Measurements from ENCODE around the gene CCP110. TPM values are rescaled to one million over a fixed set of nuclear protein-coding genes. Genes with fewer than 3 reads are reported as not detected.

The CCP110 gene
- total RNA-seq, 5 donors from 2014 or later (not counting 1 experiment from before 2014, with no cell fraction given), result 12.3 to 18.8 (median 17.1) TPM

DNA sequence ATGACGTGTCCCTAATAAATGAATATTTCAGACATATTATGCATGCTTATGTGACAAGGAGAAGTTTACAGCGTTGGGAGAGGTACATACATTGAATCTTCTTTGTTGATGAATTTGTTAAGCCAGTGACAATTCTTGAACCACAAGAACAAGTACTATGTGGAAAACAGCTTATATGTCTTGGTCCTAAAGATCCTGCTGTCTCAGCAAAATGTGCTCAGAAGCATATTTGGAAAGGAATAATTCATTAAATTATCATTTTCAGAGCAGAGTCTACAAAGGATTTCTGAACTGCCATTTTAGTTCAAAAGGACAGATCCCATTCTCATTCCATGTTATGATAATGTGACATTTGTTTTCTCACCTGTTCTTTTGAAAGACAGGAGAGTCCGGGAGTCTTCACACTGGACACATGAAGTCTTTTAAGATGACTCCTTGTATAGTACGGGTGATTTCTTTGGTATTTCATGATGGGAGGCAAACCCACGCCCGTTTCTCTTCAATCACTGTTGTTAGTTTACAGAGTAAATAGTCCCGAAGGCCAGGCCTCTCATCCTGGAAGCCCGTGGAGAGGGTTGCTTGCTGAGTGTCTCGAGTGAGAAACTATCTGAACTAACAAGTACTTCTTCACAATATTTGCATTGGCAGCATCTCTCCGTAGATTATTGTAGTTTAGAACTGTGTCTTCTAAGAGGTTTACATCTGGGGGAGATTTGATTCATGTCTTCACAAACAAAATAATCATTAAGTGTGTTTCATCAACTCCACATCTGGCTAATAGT, 58.5 kb downstream of the CCP110 start:
- H3K9me3 Mint-ChIP-seq, result no peaks in the 10 kb centered on the region
- ChIA-PET CTCF (interaction anchor here in 1 of 2 donors (0.6 kb wide), 1 partner anchor 23 kb away, joined by 3 read pairs; no protein-coding TSS in a partner anchor), POLR2A (no interaction called here)
- H3K4me3 Mint-ChIP-seq, result no peak overlapping the region
- Histone ChIP-seq H3K27ac (ENCODE audit: low read length) (no peak overlapping the region), H3K36me3 (ENCODE audit: control insufficient read depth in 2 of 2, extremely low read depth in 1 of 2, insufficient read depth in 1 of 2, low read length in 1 of 2) (peaks cover 4 to 63% of the 10 kb centered on the region in 2 donors), H3K9me3 (no peaks in the 10 kb centered on the region), H3K4me1 (ENCODE audit: control insufficient read depth in 1 of 2, extremely low read depth in 1 of 2, insufficient read depth in 2 of 2, low read length in 2 of 2) (no peaks in the 10 kb centered on the region), H3K27me3 (replicated peaks in 1 of 2; ENCODE audit: control insufficient read depth in 2 of 2, extremely low read depth in 1 of 2, insufficient read depth in 2 of 2, low read length in 1 of 2) (no peaks in the 10 kb centered on the region), H3K4me3 (ENCODE audit: control insufficient read depth in 1 of 2, extremely low read depth in 1 of 2, low read length in 1 of 2) (no peak overlapping the region)
- H3K27me3 Mint-ChIP-seq, result no peaks in the 10 kb centered on the region
- peaks cover 68% of the 10 kb centered on the region for H3K36me3 Mint-ChIP-seq
- H3K4me1 Mint-ChIP-seq, result peaks cover 0 to 4% (median 0%) of the 10 kb centered on the region in 3 donors
- no peak overlapping the region for H3K27ac Mint-ChIP-seq
- DNase-seq (no peak), ATAC-seq (replicated peaks in 1 of 4) (no peak)
- WGBS (ENCODE audit: insufficient coverage), result no CpG with 5 or more reads among the region's 10 CpGs

DNA sequence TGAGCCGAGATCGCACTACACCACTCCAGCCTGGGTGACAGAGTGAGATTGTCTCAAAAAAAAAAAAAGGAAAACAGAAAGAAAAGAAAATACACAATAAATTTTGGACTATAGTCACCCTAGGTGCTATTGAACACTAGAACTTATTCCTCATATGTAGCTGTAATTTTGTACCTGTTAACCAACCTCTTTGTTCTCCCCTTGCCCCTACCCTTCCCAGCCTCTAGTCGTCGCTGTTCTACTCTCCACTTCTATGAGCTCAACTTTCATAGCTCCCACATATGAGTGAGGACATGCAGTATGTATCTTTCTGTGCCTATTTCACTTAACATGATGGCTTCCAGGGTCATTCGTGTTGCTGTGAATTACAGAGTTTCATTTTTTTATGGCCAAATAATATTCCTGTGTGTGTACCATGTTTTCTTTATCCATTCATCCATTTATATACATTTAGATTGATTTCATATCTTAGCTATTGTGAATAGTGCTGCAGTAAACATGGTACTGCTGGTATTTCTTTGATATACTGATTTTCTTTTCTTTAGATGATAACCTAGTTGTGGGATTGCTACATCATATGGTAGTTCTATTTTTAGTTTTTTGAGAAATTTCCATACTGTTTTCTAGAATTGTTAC, 60.0 kb downstream of the CCP110 start:
- no peak overlapping the region for H3K4me3 Mint-ChIP-seq
- H3K36me3 Mint-ChIP-seq, result peaks cover 62% of the 10 kb centered on the region
- ChIA-PET CTCF (interaction anchor here (0.6 to 1.8 kb wide), 23 partner anchors 9 to 1282 kb away, joined by 3 to 20 read pairs (median 4); partner anchors contain the start of gene VPS35L (in 1 of the 2)), POLR2A (interaction anchor here in 1 of 2 donors (0.6 kb wide), 1 partner anchor 302 kb away, joined by 3 read pairs; no protein-coding TSS in a partner anchor)
- DNase-seq (peak in 14 of 35 experiments; percentile 2 to 59 (median 12)), ATAC-seq (replicated peaks in 1 of 4) (peak; percentile 53 to 77 (median 58))
- WGBS (ENCODE audit: insufficient coverage), result no CpG with 5 or more reads among the region's 5 CpGs
- Histone ChIP-seq H3K9me3 (no peaks in the 10 kb centered on the region), H3K36me3 (ENCODE audit: control insufficient read depth in 2 of 2, extremely low read depth in 1 of 2, insufficient read depth in 1 of 2, low read length in 1 of 2) (peaks cover 4 to 53% of the 10 kb centered on the region in 2 donors), H3K4me1 (ENCODE audit: control insufficient read depth in 1 of 2, extremely low read depth in 1 of 2, insufficient read depth in 2 of 2, low read length in 2 of 2) (no peaks in the 10 kb centered on the region), H3K27ac (ENCODE audit: low read length) (no peak overlapping the region), H3K4me3 (ENCODE audit: control insufficient read depth in 1 of 2, extremely low read depth in 1 of 2, low read length in 1 of 2) (no peak overlapping the region), H3K27me3 (replicated peaks in 1 of 2; ENCODE audit: control insufficient read depth in 2 of 2, extremely low read depth in 1 of 2, insufficient read depth in 2 of 2, low read length in 1 of 2) (no peaks in the 10 kb centered on the region)
- H3K27ac Mint-ChIP-seq, result no peak overlapping the region
- no peaks in the 10 kb centered on the region for H3K27me3 Mint-ChIP-seq
- no peaks in the 10 kb centered on the region for H3K9me3 Mint-ChIP-seq
- peaks cover 0 to 4% (median 0%) of the 10 kb centered on the region in 3 donors for H3K4me1 Mint-ChIP-seq

DNA sequence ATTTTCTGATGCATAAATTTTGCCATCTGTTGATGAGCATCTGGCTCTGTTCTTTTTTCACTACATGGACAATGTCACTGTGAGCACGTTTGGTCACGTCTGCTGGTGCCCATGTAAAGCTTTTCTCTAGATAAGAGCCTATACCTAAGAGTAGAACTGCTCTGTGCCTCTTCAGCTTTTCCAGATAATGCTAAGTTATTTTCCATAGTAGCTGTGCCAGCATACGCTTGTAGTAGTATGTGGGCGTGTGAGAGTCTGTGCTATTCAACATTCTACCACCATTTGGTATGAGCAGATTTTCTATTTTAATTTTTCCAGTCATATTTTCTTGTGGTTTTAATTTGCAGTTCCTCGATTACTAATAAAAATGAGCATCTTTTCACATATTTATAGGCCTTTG, 64.9 kb downstream of the CCP110 start:
- Histone ChIP-seq H3K4me1 (ENCODE audit: control insufficient read depth in 1 of 2, extremely low read depth in 1 of 2, insufficient read depth in 2 of 2, low read length in 2 of 2) (no peaks in the 10 kb centered on the region), H3K27me3 (replicated peaks in 1 of 2; ENCODE audit: control insufficient read depth in 2 of 2, extremely low read depth in 1 of 2, insufficient read depth in 2 of 2, low read length in 1 of 2) (no peaks in the 10 kb centered on the region), H3K36me3 (ENCODE audit: control insufficient read depth in 2 of 2, extremely low read depth in 1 of 2, insufficient read depth in 1 of 2, low read length in 1 of 2) (peaks cover 4 to 34% of the 10 kb centered on the region in 2 donors), H3K9me3 (no peaks in the 10 kb centered on the region), H3K4me3 (ENCODE audit: control insufficient read depth in 1 of 2, extremely low read depth in 1 of 2, low read length in 1 of 2) (no peak overlapping the region), H3K27ac (ENCODE audit: low read length) (no peak overlapping the region)
- Mint-ChIP-seq H3K27ac (no peak overlapping the region), H3K36me3 (peaks cover 34% of the 10 kb centered on the region), H3K27me3 (no peaks in the 10 kb centered on the region), H3K9me3 (no peaks in the 10 kb centered on the region), H3K4me3 (no peak overlapping the region), H3K4me1 (peaks cover 0 to 4% (median 0%) of the 10 kb centered on the region in 3 donors)
- CTCF ChIA-PET, result no interaction called here
- DNase-seq, result no peak
- whole genome bisulfite sequencing (ENCODE audit: insufficient coverage), result 90% methylated on average over 2 of the region's 5 CpGs
- ATAC-seq (replicated peaks in 1 of 4), result no peak
- POLR2A ChIA-PET, result no interaction called here

DNA sequence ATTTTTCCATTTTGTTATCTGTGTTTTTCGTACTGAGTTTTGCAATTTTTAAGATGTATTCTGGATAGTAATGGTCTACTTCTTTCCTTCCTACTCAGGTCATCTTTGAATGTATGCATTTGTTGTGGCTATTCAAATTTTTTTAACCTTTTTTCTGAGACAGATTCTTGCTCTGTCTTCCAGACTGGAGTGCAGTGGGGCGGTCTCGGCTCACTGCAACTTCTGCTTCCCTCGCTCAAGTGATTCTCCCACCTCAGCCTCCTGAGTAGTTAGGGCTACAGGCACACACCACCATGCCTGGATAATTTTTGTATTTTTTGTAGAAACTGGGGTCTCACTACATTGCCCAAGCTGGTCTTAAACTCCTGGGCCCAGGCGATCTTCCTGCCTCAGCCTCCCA, 65.4 kb downstream of the CCP110 start:
- H3K4me1 Mint-ChIP-seq, result peaks cover 0 to 2% (median 0%) of the 10 kb centered on the region in 3 donors
- Histone ChIP-seq H3K27me3 (replicated peaks in 1 of 2; ENCODE audit: control insufficient read depth in 2 of 2, extremely low read depth in 1 of 2, insufficient read depth in 2 of 2, low read length in 1 of 2) (no peaks in the 10 kb centered on the region), H3K9me3 (no peaks in the 10 kb centered on the region), H3K36me3 (ENCODE audit: control insufficient read depth in 2 of 2, extremely low read depth in 1 of 2, insufficient read depth in 1 of 2, low read length in 1 of 2) (peaks cover 4 to 36% of the 10 kb centered on the region in 2 donors), H3K27ac (ENCODE audit: low read length) (no peak overlapping the region), H3K4me1 (ENCODE audit: control insufficient read depth in 1 of 2, extremely low read depth in 1 of 2, insufficient read depth in 2 of 2, low read length in 2 of 2) (no peaks in the 10 kb centered on the region), H3K4me3 (ENCODE audit: control insufficient read depth in 1 of 2, extremely low read depth in 1 of 2, low read length in 1 of 2) (no peak overlapping the region)
- CTCF ChIA-PET, result interaction anchor here in 1 of 2 donors (1.6 kb wide), 1 partner anchor 298 kb away, joined by 5 read pairs; no protein-coding TSS in a partner anchor
- DNase-seq, result no peak
- no peaks in the 10 kb centered on the region for H3K27me3 Mint-ChIP-seq
- POLR2A ChIA-PET, result no interaction called here
- no peak overlapping the region for H3K27ac Mint-ChIP-seq
- no peak overlapping the region for H3K4me3 Mint-ChIP-seq
- no peaks in the 10 kb centered on the region for H3K9me3 Mint-ChIP-seq
- H3K36me3 Mint-ChIP-seq, result peaks cover 30% of the 10 kb centered on the region
- ATAC-seq (replicated peaks in 1 of 4), result no peak
- WGBS (ENCODE audit: insufficient coverage), result 88% methylated on average over 1 of the region's 5 CpGs

DNA sequence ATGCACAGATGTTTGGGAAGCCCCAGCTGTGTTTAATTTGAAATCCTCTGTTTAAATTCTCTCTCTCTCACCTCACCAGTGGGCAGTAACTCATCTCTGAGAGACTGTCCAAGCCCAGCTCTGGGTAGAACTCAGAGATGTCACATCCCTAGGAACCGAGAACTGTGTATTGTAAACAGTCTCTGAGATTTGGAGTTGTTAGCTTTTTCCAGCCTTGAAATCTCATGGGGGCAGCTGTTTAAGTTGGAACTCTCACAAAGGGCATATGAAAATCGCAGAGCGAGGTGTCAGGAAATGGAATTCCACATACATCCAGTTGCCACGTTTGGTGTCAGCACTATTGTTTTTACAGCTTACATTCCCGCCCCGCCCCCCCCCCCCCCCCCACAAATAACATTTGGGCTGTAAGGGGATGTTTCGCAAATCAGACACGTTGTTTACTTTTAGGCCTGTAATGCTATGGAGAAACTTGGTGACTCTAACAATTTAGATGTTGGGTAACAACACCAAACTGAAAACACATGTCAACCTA, 66.1 kb downstream of the CCP110 start:
- H3K9me3 ChIP-seq, result no peaks in the 10 kb centered on the region
- 100% methylated on average over 1 of the region's 8 CpGs for WGBS (ENCODE audit: insufficient coverage)
- H3K4me1 ChIP-seq (ENCODE audit: control insufficient read depth in 1 of 2, extremely low read depth in 1 of 2, insufficient read depth in 2 of 2, low read length in 2 of 2), result no peaks in the 10 kb centered on the region
- Mint-ChIP-seq H3K4me1 (peaks cover 0 to under 1% (median 0%) of the 10 kb centered on the region in 3 donors), H3K36me3 (peaks cover 30% of the 10 kb centered on the region), H3K27me3 (no peaks in the 10 kb centered on the region), H3K9me3 (no peaks in the 10 kb centered on the region), H3K4me3 (no peak overlapping the region), H3K27ac (no peak overlapping the region)
- no peaks in the 10 kb centered on the region for H3K27me3 ChIP-seq (replicated peaks in 1 of 2; ENCODE audit: control insufficient read depth in 2 of 2, extremely low read depth in 1 of 2, insufficient read depth in 2 of 2, low read length in 1 of 2)
- H3K4me3 ChIP-seq (ENCODE audit: control insufficient read depth in 1 of 2, extremely low read depth in 1 of 2, low read length in 1 of 2), result no peak overlapping the region
- ChIA-PET CTCF (interaction anchor here in 1 of 2 donors (0.5 to 1.6 kb wide), 4 partner anchors 16 to 297 kb away, joined by 3 to 5 read pairs (median 5); no protein-coding TSS in a partner anchor), POLR2A (no interaction called here)
- no peak for DNase-seq
- H3K27ac ChIP-seq (ENCODE audit: low read length), result no peak overlapping the region
- H3K36me3 ChIP-seq (ENCODE audit: control insufficient read depth in 2 of 2, extremely low read depth in 1 of 2, insufficient read depth in 1 of 2, low read length in 1 of 2), result peaks cover 4 to 37% of the 10 kb centered on the region in 2 donors
- no peak for ATAC-seq (replicated peaks in 1 of 4)

DNA sequence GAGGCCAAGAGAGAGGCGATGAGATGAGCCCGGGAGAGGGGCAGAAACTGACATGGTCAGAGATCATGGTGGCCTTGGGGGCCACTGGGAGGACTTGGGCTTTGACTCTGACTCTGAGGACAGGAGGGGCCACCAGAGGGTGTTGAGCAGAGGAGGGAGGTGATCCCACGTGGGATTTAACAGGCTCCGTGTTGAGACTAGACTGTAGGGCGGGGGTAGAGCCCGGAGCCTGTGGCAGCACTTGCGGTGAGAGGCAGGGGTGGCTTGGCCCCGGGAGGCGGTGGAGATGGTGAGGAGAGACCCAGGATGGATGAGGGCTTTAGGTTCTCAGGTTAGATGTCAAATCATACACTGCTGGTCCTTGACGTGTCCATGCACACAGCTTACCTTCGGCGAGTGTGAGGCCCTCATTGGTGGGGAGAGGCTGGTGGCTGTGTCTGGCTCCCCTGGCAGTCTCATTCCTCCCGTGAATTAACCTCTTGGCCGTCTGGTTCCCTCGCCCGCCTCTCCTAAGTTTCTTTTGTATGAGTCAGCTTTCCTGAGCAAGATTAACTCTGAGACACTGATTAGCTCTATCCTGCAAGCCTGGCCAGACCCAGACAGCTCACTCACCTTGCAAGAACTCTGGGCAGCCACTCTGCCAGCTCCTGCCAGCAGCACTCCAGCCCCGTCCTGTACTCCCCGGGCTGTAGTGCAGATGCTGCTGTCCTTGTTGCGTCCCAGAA, 71.5 kb downstream of the CCP110 start:
- H3K4me1 ChIP-seq (ENCODE audit: control insufficient read depth in 1 of 2, extremely low read depth in 1 of 2, insufficient read depth in 2 of 2, low read length in 2 of 2), result no peaks in the 10 kb centered on the region
- no peaks in the 10 kb centered on the region for H3K27me3 ChIP-seq (replicated peaks in 1 of 2; ENCODE audit: control insufficient read depth in 2 of 2, extremely low read depth in 1 of 2, insufficient read depth in 2 of 2, low read length in 1 of 2)
- Mint-ChIP-seq H3K9me3 (no peaks in the 10 kb centered on the region), H3K36me3 (peaks cover 18% of the 10 kb centered on the region), H3K27me3 (no peaks in the 10 kb centered on the region), H3K4me3 (no peak overlapping the region), H3K4me1 (no peaks in the 10 kb centered on the region), H3K27ac (no peak overlapping the region)
- DNase-seq (no peak), ATAC-seq (replicated peaks in 1 of 4) (no peak)
- H3K27ac ChIP-seq (ENCODE audit: low read length), result no peak overlapping the region
- H3K36me3 ChIP-seq (ENCODE audit: control insufficient read depth in 2 of 2, extremely low read depth in 1 of 2, insufficient read depth in 1 of 2, low read length in 1 of 2), result peaks cover 12 to 37% of the 10 kb centered on the region in 2 donors
- 99% methylated on average over 19 of the region's 19 CpGs for WGBS (ENCODE audit: insufficient coverage)
- POLR2A ChIA-PET, result interaction anchor here in 1 of 2 donors (0.7 kb wide), 1 partner anchor 27 kb away, joined by 4 read pairs; no protein-coding TSS in a partner anchor
- H3K4me3 ChIP-seq (ENCODE audit: control insufficient read depth in 1 of 2, extremely low read depth in 1 of 2, low read length in 1 of 2), result no peak overlapping the region
- no peaks in the 10 kb centered on the region for H3K9me3 ChIP-seq
- CTCF ChIA-PET, result interaction anchor here (0.6 to 1.0 kb wide), 3 partner anchors 9 to 100 kb away, joined by 3 read pairs; no protein-coding TSS in a partner anchor
